H1 (cell line): Measurements from ENCODE around the gene TSKU. TPM values are rescaled to one million over a fixed set of nuclear protein-coding genes. Genes with fewer than 3 reads are reported as not detected.

Experiments used
- FOSL1 ChIP-seq: IDR thresholded peaks from 2 replicates; pipeline ENCODE4 v1.6.1; 2011; ENCODE audit warnings: mild to moderate bottlenecking, low read depth, low read length, moderate library complexity; ENCODE audit not compliant: insufficient read depth
- SP4 ChIP-seq: IDR thresholded peaks from 2 replicates; pipeline ENCODE4 v1.6.1; 2012; ENCODE audit warnings: low read length, inconsistent platforms
- TAF1 ChIP-seq: IDR thresholded peaks from 2 replicates; pipeline ENCODE4 v1.6.1; 2011; ENCODE audit warnings: mild to moderate bottlenecking, low read depth, low read length
- ZNF274 ChIP-seq: IDR thresholded peaks from 2 replicates; pipeline ENCODE4 v1.7.0; 2012; ENCODE audit warnings: low read length, borderline replicate concordance; ENCODE audit errors: extremely low read depth
- polyA plus RNA-seq, 7 experiments: library from polyadenylated mRNA; depleted of rRNA in 3 of 7; stranded (reverse) in 5 of 7; unstranded in 2 of 7; fragments of >200 nt in 5 of 7; fragments of 200-250 nt in 2 of 7; gene quantifications; 1 replicate in 5 of 7; 2 replicates in 1 of 7; 4 replicates in 1 of 7; pipeline versions ENCODE4 v1.2.1 to v1.2.3, GENCODE V29; 2011 to 2013; ENCODE audit warnings: missing spikeins in 2 of 7, mixed read lengths in 2 of 7
- total RNA-seq: library from RNA; stranded (reverse); fragmentation: NEBNext Ultra II Directional; extraction: Animal tissue kit (Norgen Biotek cat#: 25700); gene quantifications from 2 replicates; pipeline ENCODE4 v1.2.1, GENCODE V29; 2021

Gene TSKU
- total and polyA plus RNA-seq, 2 of the 8 experiments (the other 6 are each of a cell fraction or from before 2014, with no cell fraction given), result 22.8 to 28.4 TPM

DNA sequence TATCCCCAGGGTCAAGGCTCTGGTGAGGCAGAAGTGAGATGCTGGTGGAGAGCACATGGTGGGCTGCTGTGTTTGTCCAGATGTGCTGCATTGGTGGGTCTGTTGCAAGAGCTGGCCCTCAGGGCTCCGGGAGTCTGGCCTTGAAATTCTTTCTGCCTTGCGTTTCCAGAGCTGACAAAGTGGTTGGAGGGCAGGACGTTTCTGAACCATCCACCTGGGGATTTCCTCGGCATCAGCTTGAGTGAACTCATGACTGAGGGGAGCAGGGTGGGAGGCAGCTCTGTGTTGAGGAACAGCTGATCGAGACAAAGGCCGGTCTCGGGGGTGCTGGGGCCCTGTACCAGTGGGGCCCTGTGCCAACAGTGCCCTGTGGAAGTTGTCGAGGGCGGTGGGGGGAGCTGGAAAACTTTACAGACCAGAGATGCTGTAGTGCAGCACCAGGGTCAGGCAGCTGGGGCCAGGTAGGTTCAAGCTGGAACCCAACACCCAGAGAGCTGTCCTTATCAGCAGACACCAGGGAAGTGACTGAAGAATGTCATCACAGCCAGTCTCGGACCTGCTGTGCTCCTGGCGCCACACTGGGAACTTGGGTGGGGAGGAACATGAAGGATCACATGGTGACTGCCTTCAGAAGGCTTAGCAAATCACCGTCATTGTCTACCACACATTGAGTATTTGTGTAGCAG lies 4.9 kb downstream of the TSKU start (continued):
- TF ChIP-seq FOSL1 (no peak), SP4 (no peak), TAF1 (no peak), ZNF274 (no peak)
